ENCODE results near the gene RND3. TPM values are rescaled to one million over a fixed set of nuclear protein-coding genes. Genes with fewer than 3 reads are reported as not detected.

The RND3 gene
- total and polyA plus RNA-seq, 10 of the 15 experiments (the other 5 are each of a cell fraction or from before 2014, with no cell fraction given) = 0.38 to 18.3 (median 0.93) TPM

DNA sequence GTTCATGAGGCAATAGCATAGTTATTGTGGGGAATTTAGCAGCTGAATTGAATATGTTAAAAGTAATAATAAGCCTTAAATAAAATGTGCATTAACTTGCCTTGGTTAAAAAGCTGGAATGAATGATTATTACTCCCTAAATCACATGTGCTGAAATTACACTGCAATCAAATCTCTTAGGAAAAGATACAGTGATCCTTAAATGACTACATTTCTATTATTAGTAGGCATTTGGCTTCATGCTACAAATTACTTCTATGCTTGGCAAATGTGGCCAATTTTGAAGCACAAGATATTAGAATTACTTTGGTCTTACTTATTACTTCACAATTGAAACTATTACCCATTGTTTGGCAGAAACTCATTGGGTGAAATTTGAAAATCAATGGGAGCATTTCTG lies 5.4 kb downstream of the RND3 start:
- POLR2A ChIA-PET = no interaction called here
- DNase-seq (ENCODE audit: low read depth, low spot score) (no peak), ATAC-seq (no peak), FAIRE-seq (no peak)
- in situ Hi-C loops (cut with MboI) (no loop called here), intact Hi-C loops (cut with micrococcal nuclease; ENCODE audit: unreplicated experiment) (loop anchor here (10.0 kb wide), 1 partner anchor 753 kb away; no protein-coding TSS in a partner anchor)
- CTCF ChIA-PET = interaction anchor here (0.7 to 2.1 kb wide), 6 partner anchors 9 to 683 kb away, joined by 3 to 6 read pairs (median 3); no protein-coding TSS in a partner anchor
- no peak overlapping the region for H3K4me2 ChIP-seq (ENCODE audit: control insufficient read depth, insufficient read depth)
- TF ChIP-seq, protein P1, sequence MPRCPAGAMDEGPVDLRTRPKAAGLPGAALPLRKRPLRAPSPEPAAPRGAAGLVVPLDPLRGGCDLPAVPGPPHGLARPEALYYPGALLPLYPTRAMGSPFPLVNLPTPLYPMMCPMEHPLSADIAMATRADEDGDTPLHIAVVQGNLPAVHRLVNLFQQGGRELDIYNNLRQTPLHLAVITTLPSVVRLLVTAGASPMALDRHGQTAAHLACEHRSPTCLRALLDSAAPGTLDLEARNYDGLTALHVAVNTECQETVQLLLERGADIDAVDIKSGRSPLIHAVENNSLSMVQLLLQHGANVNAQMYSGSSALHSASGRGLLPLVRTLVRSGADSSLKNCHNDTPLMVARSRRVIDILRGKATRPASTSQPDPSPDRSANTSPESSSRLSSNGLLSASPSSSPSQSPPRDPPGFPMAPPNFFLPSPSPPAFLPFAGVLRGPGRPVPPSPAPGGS (IDR thresholded peaks at IDR 0.05; ENCODE audit: borderline replicate concordance, insufficient read depth, low read depth, low read length, poor library complexity, severe bottlenecking) = no peak
- no peak for TF ChIP-seq RBBP5 (conservative IDR thresholded peaks at IDR 0.05)
- no peak for TF ChIP-seq YY1 (IDR thresholded peaks at IDR 0.05; ENCODE audit: low read depth, low read length)
- RAD21 ChIA-PET (ENCODE audit: unreplicated experiment) = interaction anchor here (0.7 to 9.9 kb wide), 7 partner anchors 10 to 355 kb away, joined by 3 to 143 read pairs (median 4); no protein-coding TSS in a partner anchor
- BruUV-seq (replicated peaks) = no TSS peak
- SMC1A ChIA-PET (ENCODE audit: uncharacterized antibody, unreplicated experiment) = interaction anchor here (0.7 to 6.3 kb wide), 12 partner anchors 8 to 120 kb away, joined by 3 to 66 read pairs (median 5); no protein-coding TSS in a partner anchor
- no peaks in the 10 kb centered on the region for H3K36me3 ChIP-seq (ENCODE audit: control insufficient read depth in 2 of 2, insufficient read depth in 2 of 2, low read length in 1 of 2)
- no peak overlapping the region for H3K4me3 ChIP-seq
- H3K9ac ChIP-seq (ENCODE audit: control insufficient read depth, insufficient read depth, low read length) = no peak overlapping the region
- no peak overlapping the region for H2AFZ ChIP-seq (ENCODE audit: control insufficient read depth, low read depth, low read length)
- no peak overlapping the region for H3K27ac ChIP-seq (ENCODE audit: control insufficient read depth, insufficient read depth)
- H3K9me3 ChIP-seq (replicated peaks; ENCODE audit: control insufficient read depth, insufficient read depth, low read length) = no peaks in the 10 kb centered on the region
- H3K27me3 ChIP-seq (replicated peaks in 1 of 2; ENCODE audit: control insufficient read depth in 2 of 2, insufficient read depth in 2 of 2, low read length in 1 of 2) = peaks cover 0 to 12% of the 10 kb centered on the region in 2 experiments
- no peaks in the 10 kb centered on the region for H3K79me2 ChIP-seq (ENCODE audit: control insufficient read depth, insufficient read depth, low read length)
- no peaks in the 10 kb centered on the region for H3K4me1 ChIP-seq (ENCODE audit: control insufficient read depth, insufficient read depth, low read length)
- no peaks in the 10 kb centered on the region for H4K20me1 ChIP-seq (ENCODE audit: control insufficient read depth, insufficient read depth)
